NOMO-1 (cell line): ENCODE results near the gene SSX2IP.
"Not testable (repeated sequence)": the region's sequence is repeated elsewhere in the genome, so short reads cannot be mapped to it uniquely, and the experiment has no call there.

Experiments used
- DNase-seq, 2 experiments: peaks; one replicate each; lab custom pipeline; 2025; ENCODE audit not compliant: unreplicated experiment in 2 of 2; lab: John Stamatoyannopoulos, UW

SSX2IP gene

GRCh38 chr1:84620720-84621313 lies 69.4 kb downstream of the SSX2IP start:
- DNase-seq = peak; percentile 78 to 85

GRCh38 chr1:84619383-84620102 lies 70.7 kb downstream of the SSX2IP start:
- peak; percentile 53 to 78 for DNase-seq

GRCh38 chr1:84617349-84617748 lies 72.9 kb downstream of the SSX2IP start:
- DNase-seq = no peak

- DNase-seq = peak in 1 of 2 experiments; percentile 11
These were observed 74.5 kb downstream of the SSX2IP start for GRCh38 chr1:84615790-84616189.

- DNase-seq = no peak
These were observed 76.4 kb downstream of the SSX2IP start for GRCh38 chr1:84613887-84614286.

GRCh38 chr1:84613026-84613425 lies 77.2 kb downstream of the SSX2IP start:
- no peak for DNase-seq

- no peak for DNase-seq
These were observed 78.5 kb downstream of the SSX2IP start for GRCh38 chr1:84611796-84612195.

- DNase-seq = no peak
These were observed 79.2 kb downstream of the SSX2IP start for GRCh38 chr1:84611091-84611490.

GRCh38 chr1:84606977-84607376 lies 83.3 kb downstream of the SSX2IP start:
- DNase-seq = no peak

GRCh38 chr1:84605157-84605556 lies 85.1 kb downstream of the SSX2IP start:
- no peak for DNase-seq

- DNase-seq = no peak
These were observed 86.1 kb downstream of the SSX2IP start for GRCh38 chr1:84603941-84604830.

- no peak for DNase-seq
These were observed 87.0 kb downstream of the SSX2IP start for GRCh38 chr1:84603223-84603622.

- DNase-seq = no peak
These were observed 89.5 kb downstream of the SSX2IP start for GRCh38 chr1:84600796-84601195.

GRCh38 chr1:84598846-84599741 lies 91.2 kb downstream of the SSX2IP start:
- DNase-seq = peak in 1 of 2 experiments; percentile 26

- DNase-seq = no peak
These were observed 91.8 kb downstream of the SSX2IP start for GRCh38 chr1:84598418-84598817.

- DNase-seq = no peak
These were observed 93.2 kb downstream of the SSX2IP start for GRCh38 chr1:84597011-84597410.

GRCh38 chr1:84594959-84595358 lies 95.3 kb downstream of the SSX2IP start:
- DNase-seq = not testable (repeated sequence)
